Spinal cord (tissue), 10 donors: Measurements from ENCODE around the gene DDAH1. TPM values are rescaled to one million over a fixed set of nuclear protein-coding genes. Genes with fewer than 3 reads are reported as not detected.

Experiments
- DNase-seq, 6 donors: peaks; one replicate each; pipeline versions ENCODE4 v3.0.0 to v3.0.0-alpha.2; 2013 to 2015; ENCODE audit warnings: low spot score in 6 of 6, low read depth in 4 of 6
- H3K27ac ChIP-seq: one replicate; pipeline ENCODE4 v1.5.1; 2013; ENCODE audit warnings: low read depth, low read length, control low read depth
- H3K27me3 ChIP-seq: one replicate; pipeline ENCODE4 v1.6.1; 2013; ENCODE audit warnings: low read length; ENCODE audit not compliant: control insufficient read depth, insufficient read depth
- H3K36me3 ChIP-seq: one replicate; pipeline ENCODE4 v1.6.1; 2013; ENCODE audit warnings: low read length; ENCODE audit not compliant: control insufficient read depth, insufficient read depth
- H3K4me1 ChIP-seq: one replicate; pipeline ENCODE4 v1.6.1; 2013; ENCODE audit warnings: low read length; ENCODE audit not compliant: control insufficient read depth, insufficient read depth
- H3K4me3 ChIP-seq: one replicate; pipeline ENCODE4 v1.5.1; 2013; ENCODE audit warnings: low read depth, low read length, control low read depth
- H3K9me3 ChIP-seq: one replicate; pipeline ENCODE4 v1.6.1; 2013; ENCODE audit warnings: low read length; ENCODE audit not compliant: control insufficient read depth, insufficient read depth
- WGBS: methylation state at CpG from one replicate; pipeline ENCODE4 v1.1.5; 2013; ENCODE audit warnings: missing lambda C conversion rate; ENCODE audit not compliant: insufficient coverage; 5-methylcytosine and 5-hydroxymethylcytosine counted together
- polyA plus RNA-seq, 2 donors: library from polyadenylated mRNA; unstranded; fragments of 120-200 nt; gene quantifications; one replicate each; pipeline ENCODE4 v1.2.1, GENCODE V29; 2013; ENCODE audit not compliant: insufficient read length in 2 of 2
- total RNA-seq, 2 donors: library from RNA; depleted of rRNA in 1 of 2; stranded (reverse); fragments of 120-200 nt in 1 of 2; fragments of >200 nt in 1 of 2; gene quantifications; one replicate each; pipeline versions ENCODE4 v1.2.3 to v1.2.4, GENCODE V29; 2013 to 2014
- donor health status: healthy.

Gene DDAH1
- total and polyA plus RNA-seq, 4 donors = 68.1 to 203 (median 122) TPM

DNA sequence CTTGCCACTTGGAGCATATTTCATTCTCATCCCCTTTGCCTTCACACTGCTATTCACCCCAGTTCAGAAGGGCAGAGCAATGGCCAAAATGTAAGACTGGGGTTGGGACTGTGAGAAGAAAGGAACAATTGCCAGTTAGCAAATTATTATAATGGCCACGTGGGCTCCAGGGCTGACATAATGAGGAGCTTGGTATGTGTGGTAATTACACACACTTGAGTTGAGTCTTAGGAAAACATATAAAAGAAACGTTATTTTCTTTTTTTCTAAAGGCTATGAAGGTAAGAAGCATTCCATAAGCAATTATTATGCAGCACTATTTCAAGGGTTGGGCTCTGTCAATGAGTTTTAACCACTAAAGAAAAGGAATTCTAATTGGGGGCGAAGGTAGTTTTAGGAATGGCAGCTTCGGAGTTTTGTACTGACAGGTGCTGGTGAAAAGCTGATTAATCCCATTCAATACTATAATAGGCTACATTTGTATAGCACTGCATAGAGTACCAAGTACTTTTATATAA, 156.1 kb downstream of the DDAH1 start:
- Histone ChIP-seq H3K4me1 (peaks cover 5% of the 10 kb centered on the region), H3K27me3 (no peaks in the 10 kb centered on the region), H3K9me3 (no peaks in the 10 kb centered on the region), H3K36me3 (no peaks in the 10 kb centered on the region), H3K4me3 (no peak overlapping the region), H3K27ac (no peak overlapping the region)
- DNase-seq = peak in 1 of 6 donors; percentile 18
- 33% methylated on average over 1 of the region's 4 CpGs for WGBS

DNA sequence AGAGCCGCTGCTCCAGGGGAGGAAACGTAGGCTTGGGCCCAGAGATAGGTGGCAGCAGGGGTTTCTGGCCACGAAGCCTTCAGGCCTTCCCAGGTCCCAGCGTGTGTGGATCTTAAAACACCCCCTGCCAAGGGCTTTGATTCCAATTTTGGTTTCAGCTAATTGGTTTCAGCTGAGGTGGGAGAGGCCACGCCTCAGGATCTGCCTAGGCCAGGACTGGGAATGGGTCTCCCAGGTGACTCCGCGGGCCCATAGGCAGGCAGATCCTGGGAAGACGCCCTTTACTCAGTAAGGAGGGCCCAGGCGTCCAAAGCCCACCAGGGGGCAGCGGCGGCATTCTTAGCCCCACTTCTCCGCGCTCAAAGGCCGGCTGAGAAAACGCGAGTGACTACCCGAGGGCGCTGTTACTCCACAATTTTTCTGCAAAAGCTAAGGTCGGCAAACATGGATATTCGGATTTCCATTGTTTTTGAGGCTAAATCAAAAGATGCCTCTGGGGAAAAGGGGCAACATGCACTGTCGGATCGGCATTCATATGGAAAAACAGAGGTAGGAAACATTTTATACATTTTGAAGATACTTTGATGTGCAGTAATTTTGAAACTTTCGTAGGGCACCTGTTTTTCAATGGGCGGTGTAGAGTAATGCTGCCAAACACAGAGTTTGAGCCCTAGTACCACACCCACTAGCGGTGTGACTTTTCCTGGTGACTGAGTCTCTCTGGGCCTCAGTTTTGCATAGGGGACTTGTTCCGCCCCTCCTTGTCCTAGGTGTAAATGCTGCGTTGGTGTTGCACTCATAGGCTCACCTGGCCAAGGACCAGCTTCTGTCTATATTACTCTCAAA, 156.7 kb downstream of the DDAH1 start:
- Histone ChIP-seq H3K4me1 (peaks cover 5% of the 10 kb centered on the region), H3K4me3 (no peak overlapping the region), H3K27me3 (no peaks in the 10 kb centered on the region), H3K9me3 (no peaks in the 10 kb centered on the region), H3K27ac (no peak overlapping the region), H3K36me3 (no peaks in the 10 kb centered on the region)
- peak; percentile 53 to 96 (median 78) for DNase-seq
- 19% methylated on average over 24 of the region's 27 CpGs for WGBS

DNA sequence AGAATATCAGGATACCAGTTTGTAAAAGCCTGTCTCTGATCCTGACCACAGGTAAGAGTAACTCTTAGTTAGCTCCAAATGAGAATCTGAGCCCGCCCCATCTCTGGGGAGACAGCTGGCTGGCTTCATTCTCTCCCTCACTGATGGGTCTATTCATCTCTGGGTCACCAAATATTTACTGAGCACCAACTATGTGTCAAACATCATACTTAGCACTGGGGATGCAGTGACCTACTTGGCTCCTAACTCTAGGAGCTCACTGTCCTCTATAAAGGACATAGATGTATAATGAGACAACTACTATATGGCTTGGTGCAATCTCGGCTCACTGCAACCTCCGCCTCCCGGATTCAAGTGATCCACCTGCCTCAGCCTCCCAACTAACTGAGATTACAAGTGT, 158.7 kb downstream of the DDAH1 start:
- no peak for DNase-seq
- WGBS = no CpG with 5 or more reads among the region's 4 CpGs
- peaks cover 5% of the 10 kb centered on the region for H3K4me1 ChIP-seq
- no peaks in the 10 kb centered on the region for H3K36me3 ChIP-seq
- no peaks in the 10 kb centered on the region for H3K9me3 ChIP-seq
- no peak overlapping the region for H3K4me3 ChIP-seq
- H3K27me3 ChIP-seq = no peaks in the 10 kb centered on the region
- H3K27ac ChIP-seq = no peak overlapping the region

DNA sequence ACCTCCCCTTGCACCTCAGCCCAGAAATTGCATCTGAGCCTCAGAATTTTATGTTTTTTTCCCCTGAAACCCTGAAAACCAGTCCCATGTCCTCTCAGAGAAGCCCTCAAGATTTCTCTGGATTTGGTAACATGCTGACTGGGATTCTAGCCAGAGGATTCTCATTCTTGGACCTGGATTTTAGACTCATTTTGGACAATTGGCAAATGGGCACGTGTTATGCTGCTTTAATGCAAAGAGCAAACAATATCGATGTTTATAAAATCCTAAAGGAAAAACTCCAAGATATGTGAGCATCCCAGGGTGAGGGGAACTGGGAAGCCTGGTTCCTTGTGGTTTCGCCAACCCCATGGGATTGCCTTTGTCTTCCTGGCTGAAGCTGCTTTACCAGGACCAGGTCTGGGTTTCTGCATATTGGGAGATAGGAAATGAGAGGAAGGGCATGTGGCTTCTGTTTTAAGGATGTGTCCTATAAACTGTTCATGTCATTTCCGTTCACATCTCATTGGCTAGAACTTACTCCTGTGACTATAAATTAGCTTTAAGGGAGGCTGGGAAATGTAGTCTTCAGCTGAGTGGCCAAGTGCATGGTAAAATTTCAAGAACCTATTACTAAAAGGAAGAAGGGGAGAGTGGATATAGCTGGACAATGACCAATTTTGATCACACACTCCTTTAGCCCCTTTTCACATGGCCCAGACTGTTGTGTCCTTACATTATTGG, 161.4 kb downstream of the DDAH1 start:
- Histone ChIP-seq H3K27ac (no peak overlapping the region), H3K4me3 (no peak overlapping the region), H3K9me3 (no peaks in the 10 kb centered on the region), H3K4me1 (peaks cover 5% of the 10 kb centered on the region), H3K36me3 (no peaks in the 10 kb centered on the region), H3K27me3 (no peaks in the 10 kb centered on the region)
- no peak for DNase-seq
- WGBS = 93% methylated on average over 3 of the region's 4 CpGs

DNA sequence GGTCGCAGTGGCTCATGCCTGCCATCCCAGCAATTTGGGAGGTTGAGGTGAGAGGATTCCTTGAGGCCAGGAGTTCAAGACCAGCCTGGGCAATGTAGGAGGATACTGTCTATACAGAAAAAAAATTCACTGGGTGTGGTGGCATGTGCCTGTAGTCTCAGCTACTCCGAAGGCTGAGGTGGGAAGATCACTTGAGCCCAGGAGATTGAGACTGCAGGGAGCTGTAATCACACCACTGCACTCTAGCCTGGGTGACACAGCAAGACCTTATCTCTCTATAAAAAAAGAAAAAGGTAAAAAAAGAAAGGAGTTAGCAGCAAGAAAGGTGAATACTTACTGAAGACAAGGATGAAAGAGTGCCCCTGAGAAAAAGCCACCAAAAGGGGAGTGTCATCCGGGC, 164.8 kb downstream of the DDAH1 start:
- Histone ChIP-seq H3K4me3 (no peak overlapping the region), H3K4me1 (no peaks in the 10 kb centered on the region), H3K27me3 (no peaks in the 10 kb centered on the region), H3K36me3 (no peaks in the 10 kb centered on the region), H3K27ac (no peak overlapping the region), H3K9me3 (no peaks in the 10 kb centered on the region)
- 93% methylated on average over 2 of the region's 3 CpGs for WGBS
- DNase-seq = no peak

DNA sequence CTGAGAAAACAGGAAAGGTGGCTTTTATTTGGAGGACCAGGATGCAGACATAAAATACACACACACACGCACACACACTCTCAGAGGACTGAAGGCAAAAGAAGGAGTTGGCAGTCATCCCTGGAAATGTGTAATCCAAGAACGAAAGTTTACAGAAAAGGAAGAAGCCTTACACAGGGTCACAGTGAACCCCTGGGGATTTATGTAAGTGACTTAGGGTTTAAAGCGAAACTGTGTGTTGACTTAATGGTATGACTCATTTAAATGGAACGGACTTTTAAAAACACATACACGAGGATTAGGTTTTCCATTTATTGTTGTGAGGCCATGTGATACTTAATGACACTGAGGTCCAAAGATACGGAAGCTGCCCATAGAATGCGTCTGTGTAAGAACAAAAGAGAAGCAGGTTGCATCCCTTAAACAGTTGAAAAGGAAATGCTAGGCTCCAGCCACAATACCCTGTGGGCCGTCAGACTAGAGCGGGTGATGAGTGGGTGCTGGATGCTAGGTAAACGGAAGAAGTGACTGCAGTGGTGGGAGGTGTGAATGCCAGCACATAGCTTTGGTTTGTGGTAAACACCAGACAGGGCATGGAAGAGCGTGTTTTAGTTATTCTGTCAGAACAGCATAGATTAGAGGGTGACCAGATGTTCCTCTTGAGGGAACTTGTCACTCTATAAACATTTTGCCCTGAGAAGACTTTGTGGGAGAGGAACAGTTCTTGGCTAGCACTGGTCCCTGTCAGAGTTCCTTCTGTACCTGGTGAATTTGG, 166.9 kb downstream of the DDAH1 start:
- DNase-seq = peak in 1 of 6 donors; percentile 80
- Histone ChIP-seq H3K4me1 (no peaks in the 10 kb centered on the region), H3K36me3 (no peaks in the 10 kb centered on the region), H3K27ac (peak overlapping the region; percentile 44), H3K4me3 (no peak overlapping the region), H3K9me3 (no peaks in the 10 kb centered on the region), H3K27me3 (no peaks in the 10 kb centered on the region)
- WGBS = 66% methylated on average over 10 of the region's 11 CpGs

DNA sequence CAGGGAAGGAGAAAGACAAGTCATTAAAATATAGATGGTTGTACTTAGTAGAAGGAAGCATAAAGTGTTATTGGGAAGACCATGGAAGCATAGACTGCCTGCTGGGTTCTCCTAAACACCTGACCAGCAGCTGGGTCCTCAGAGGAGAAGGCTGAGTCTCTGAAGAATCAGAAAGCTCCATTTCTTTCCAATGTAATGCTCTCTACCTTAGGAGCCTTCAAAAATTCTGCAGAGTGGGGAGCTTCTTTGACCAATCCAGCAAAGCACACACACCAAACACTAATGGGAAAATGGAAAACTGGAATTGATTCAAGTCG, 167.5 kb downstream of the DDAH1 start:
- no CpG with 5 or more reads among the region's 1 CpG for WGBS
- DNase-seq = no peak
- Histone ChIP-seq H3K27ac (peak overlapping the region; percentile 44), H3K4me1 (no peaks in the 10 kb centered on the region), H3K9me3 (no peaks in the 10 kb centered on the region), H3K36me3 (no peaks in the 10 kb centered on the region), H3K4me3 (no peak overlapping the region), H3K27me3 (no peaks in the 10 kb centered on the region)

DNA sequence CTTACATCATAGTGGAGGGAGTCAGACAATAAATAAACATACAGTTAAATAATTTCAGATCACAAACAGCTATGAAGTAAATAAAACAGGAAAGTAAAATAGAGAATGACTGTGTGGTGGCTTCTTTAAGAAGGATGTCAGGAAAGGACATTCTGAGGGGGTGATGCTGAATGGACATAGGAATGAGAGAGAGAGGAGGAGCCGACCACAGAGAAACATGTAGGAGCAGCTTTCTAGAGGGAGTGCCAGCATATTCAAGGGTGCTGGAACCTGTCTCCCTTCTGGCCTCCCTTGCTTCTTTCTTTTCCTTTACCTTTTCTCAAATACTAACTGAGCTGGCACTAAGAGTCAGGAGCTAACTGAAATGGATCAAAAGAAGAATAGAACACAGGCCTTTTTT, 168.0 kb downstream of the DDAH1 start:
- H3K36me3 ChIP-seq = no peaks in the 10 kb centered on the region
- no peaks in the 10 kb centered on the region for H3K27me3 ChIP-seq
- no peaks in the 10 kb centered on the region for H3K9me3 ChIP-seq
- WGBS = no CpG with 5 or more reads among the region's 1 CpG
- H3K27ac ChIP-seq = peak overlapping the region; percentile 44
- H3K4me3 ChIP-seq = no peak overlapping the region
- H3K4me1 ChIP-seq = no peaks in the 10 kb centered on the region
- no peak for DNase-seq

DNA sequence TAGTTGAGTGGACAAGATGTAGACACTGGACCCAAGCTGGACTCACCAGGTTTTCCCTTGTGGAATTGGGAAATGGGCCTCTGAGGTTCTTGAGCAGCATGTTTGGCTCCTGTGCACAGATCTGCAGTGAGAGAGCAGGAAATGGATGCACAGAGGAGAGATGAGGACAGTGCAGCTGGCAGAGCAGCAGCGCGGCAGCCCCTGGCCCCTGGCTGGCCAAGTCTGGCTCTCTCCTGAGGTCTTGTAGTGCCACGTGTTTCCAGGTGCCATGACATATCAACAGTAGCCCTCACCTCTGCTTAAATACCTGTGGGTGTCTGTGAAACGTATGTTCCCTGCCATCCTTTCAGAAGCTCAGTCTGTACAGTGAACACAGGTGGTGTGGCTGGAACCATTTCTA, 169.3 kb downstream of the DDAH1 start:
- no peaks in the 10 kb centered on the region for H3K9me3 ChIP-seq
- DNase-seq = no peak
- no peak overlapping the region for H3K4me3 ChIP-seq
- no peaks in the 10 kb centered on the region for H3K4me1 ChIP-seq
- no peak overlapping the region for H3K27ac ChIP-seq
- 87% methylated on average over 3 of the region's 4 CpGs for WGBS
- H3K27me3 ChIP-seq = no peaks in the 10 kb centered on the region
- no peaks in the 10 kb centered on the region for H3K36me3 ChIP-seq
